ENCODE measurements around the gene COTL1. TPM values are rescaled to one million over a fixed set of nuclear protein-coding genes. Genes with fewer than 3 reads are reported as not detected.

Gene COTL1
- total and polyA plus RNA-seq, 9 of the 15 experiments (the other 6 are each of a cell fraction or from before 2014, with no cell fraction given): 27.7 to 185 (median 72.5) TPM

GRCh38 chr16:84528322-84528721 lies 89.6 kb downstream of the COTL1 start:
- intact Hi-C loops (cut with micrococcal nuclease) (no loop called here), in situ Hi-C loops (cut with MboI) (no loop called here)
- no TSS peak for BruUV-seq (replicated peaks)
- ChIA-PET CTCF (ENCODE audit: low intra/inter-chr PET ratio) (no interaction called here), POLR2A (interaction anchor here (0.5 to 2.5 kb wide), 6 partner anchors 9 to 178 kb away, joined by 3 to 11 read pairs (median 5); no protein-coding TSS in a partner anchor)
- FAIRE-seq (no peak), DNase-seq (ENCODE audit: extremely low read depth in 1 of 4, low spot score in 3 of 4) (no peak), ATAC-seq (no peak)
- 52% methylated on average over 5 of the region's 6 CpGs for WGBS (ENCODE audit: insufficient coverage, low coverage, missing lambda C conversion rate)
- Histone ChIP-seq H2AFZ (ENCODE audit: low read depth, low read length) (no peak overlapping the region), H3K9ac (ENCODE audit: insufficient read depth in 1 of 2, low read depth in 2 of 2, low read length in 2 of 2) (no peak overlapping the region), H3K4me1 (replicated peaks in 1 of 2; ENCODE audit: control insufficient read depth in 2 of 2, insufficient read depth in 2 of 2, low read length in 2 of 2) (peaks cover 13 to 20% of the 10 kb centered on the region in 2 experiments; a peak in 4 of 5 replicates), H3K27ac (ENCODE audit: extremely low read depth, low read depth, low read length) (no peak overlapping the region), H3K4me2 (ENCODE audit: insufficient read depth, low read length) (no peak overlapping the region), H3K36me3 (ENCODE audit: control insufficient read depth, insufficient read depth, low read length) (no peaks in the 10 kb centered on the region), H3K27me3 (ENCODE audit: control insufficient read depth in 2 of 2, insufficient read depth in 2 of 2, low read length in 2 of 2) (peaks cover 0 to 3% of the 10 kb centered on the region in 2 experiments; a peak in 2 of 5 replicates), H4K20me1 (replicated peaks; ENCODE audit: control insufficient read depth, insufficient read depth, low read length) (no peaks in the 10 kb centered on the region), H3K79me2 (ENCODE audit: control insufficient read depth, insufficient read depth, low read length) (no peaks in the 10 kb centered on the region), H3K4me3 (no peak overlapping the region), H3K9me3 (replicated peaks; ENCODE audit: control insufficient read depth, insufficient read depth, low read depth, low read length) (no peaks in the 10 kb centered on the region), H3K9me1 (ENCODE audit: control insufficient read depth, insufficient read depth, low read length) (no peaks in the 10 kb centered on the region)
- peak; percentile 79 for TF ChIP-seq ZBTB33 (CRISPR knock-in tag; IDR thresholded peaks at IDR 0.05)
- TF ChIP-seq CBFA2T3 (IDR thresholded peaks at IDR 0.05): no peak
- TF ChIP-seq EZH2 (IDR thresholded peaks at IDR 0.05; ENCODE audit: borderline replicate concordance, low read depth, low read length): no peak

All from K562 (cell line).